Keratinocyte (primary cell): ENCODE data around the gene MRPS33. TPM values are rescaled to one million over a fixed set of nuclear protein-coding genes. Genes with fewer than 3 reads are reported as not detected.

Experiments
- DNase-seq: peaks from one replicate; pipeline ENCODE4 v3.0.0-alpha.2; 2011; ENCODE audit warnings: low read depth, missing footprints, low spot score
- FAIRE-seq: peaks from 2 replicates; lab custom pipeline; 2011; peaks lifted over from hg19 to GRCh38; lab: Jason Lieb, UNC
- H2AFZ ChIP-seq: 2 replicates; pipeline ENCODE4 v1.6.0; 2012; ENCODE audit warnings: low read length, control low read depth, inconsistent platforms; ENCODE audit not compliant: control insufficient read depth
- H3K27ac ChIP-seq: 2 replicates; pipeline ENCODE4 v1.5.1; 2011; ENCODE audit warnings: low read length; ENCODE audit not compliant: control insufficient read depth, insufficient read depth
- H3K27me3 ChIP-seq: 3 replicates; pipeline ENCODE4 v1.6.0; 2011; ENCODE audit warnings: low read length; ENCODE audit not compliant: control insufficient read depth, insufficient read depth; ENCODE audit errors: extremely low read depth
- H3K36me3 ChIP-seq, 2 experiments: 2 replicates in 1 of 2; 3 replicates in 1 of 2; pipeline ENCODE4 v1.5.1; 2011; ENCODE audit warnings: low read length in 2 of 2, mild to moderate bottlenecking in 1 of 2; ENCODE audit not compliant: control insufficient read depth in 2 of 2, insufficient read depth in 2 of 2; ENCODE audit errors: extremely low read depth in 1 of 2
- H3K4me1 ChIP-seq: 3 replicates; pipeline ENCODE4 v1.5.1; 2011; ENCODE audit warnings: low read length; ENCODE audit not compliant: control insufficient read depth, insufficient read depth; ENCODE audit errors: extremely low read depth
- H3K4me2 ChIP-seq: 3 replicates; pipeline ENCODE4 v1.6.0; 2011; ENCODE audit warnings: low read depth, low read length; ENCODE audit not compliant: control insufficient read depth, insufficient read depth; ENCODE audit errors: extremely low read depth
- H3K4me3 ChIP-seq, 3 experiments: fragments of 200-600 bp in 1 of 3; sonication (generic) in 1 of 3; 2 replicates in 2 of 3; 3 replicates in 1 of 3; pipeline ENCODE4 v1.5.1; 2011 to 2016; ENCODE audit warnings: low read length in 3 of 3, mild to moderate bottlenecking in 3 of 3, control low read depth in 2 of 3, inconsistent platforms in 1 of 3, low read depth in 1 of 3, mixed read lengths in 1 of 3, mixed run types in 1 of 3, moderate library complexity in 1 of 3; ENCODE audit not compliant: control insufficient read depth in 2 of 3, insufficient read depth in 2 of 3; ENCODE audit errors: extremely low read depth in 1 of 3
- H3K79me2 ChIP-seq: 2 replicates; pipeline ENCODE4 v1.6.0; 2012; ENCODE audit warnings: low read length; ENCODE audit not compliant: control insufficient read depth, insufficient read depth
- H3K9ac ChIP-seq: 3 replicates; pipeline ENCODE4 v1.6.0; 2011; ENCODE audit warnings: low read length; ENCODE audit not compliant: control insufficient read depth, insufficient read depth; ENCODE audit errors: extremely low read depth
- H3K9me1 ChIP-seq: 3 replicates; pipeline ENCODE4 v1.6.0; 2011; ENCODE audit warnings: low read length; ENCODE audit not compliant: control insufficient read depth, insufficient read depth; ENCODE audit errors: extremely low read depth
- H3K9me3 ChIP-seq: 2 replicates; pipeline ENCODE4 v1.5.1; 2012; ENCODE audit warnings: low read depth, low read length; ENCODE audit not compliant: control insufficient read depth
- H4K20me1 ChIP-seq: 3 replicates; pipeline ENCODE4 v1.6.0; 2011; ENCODE audit warnings: low read length; ENCODE audit not compliant: control insufficient read depth, insufficient read depth; ENCODE audit errors: extremely low read depth
- CTCF ChIP-seq, 3 experiments: IDR thresholded peaks in 1 of 3; conservative IDR thresholded peaks in 1 of 3; optimal IDR thresholded peaks in 1 of 3; 2 replicates in 2 of 3; 3 replicates in 1 of 3; pipeline versions ENCODE3 to v1.5.1; 2011; ENCODE audit warnings: low read length in 3 of 3, mild to moderate bottlenecking in 3 of 3, moderate library complexity in 2 of 3, control low read depth in 1 of 3, inconsistent platforms in 1 of 3; ENCODE audit not compliant: insufficient read depth in 2 of 3; ENCODE audit errors: extremely low read depth in 1 of 3
- EZH2 ChIP-seq: IDR thresholded peaks from one replicate; pipeline ENCODE4 v1.6.1; 2012; ENCODE audit warnings: inconsistent platforms, mild to moderate bottlenecking, low read length, moderate library complexity
- dilution Hi-C: fragments of 300-500 bp; cut with MboI; formaldehyde crosslinking; loops from one replicate; pipeline ENCODE4 v1.7.0; 2020; ENCODE audit warnings: low sequenced_read_pairs; ENCODE audit not compliant: extremely low pct_ligation_motif_present
- polyA plus RNA-seq, 5 experiments: library from polyadenylated mRNA; depleted of rRNA in 3 of 5; stranded (reverse) in 3 of 5; stranded (forward) in 1 of 5; unstranded in 1 of 5; fragments of >200 nt; gene quantifications; 1 replicate in 1 of 5; 2 replicates in 3 of 5; 3 replicates in 1 of 5; pipeline versions ENCODE4 v1.2.1 to v1.2.3, GENCODE V29; 2011 to 2012; ENCODE audit warnings: missing spikeins in 2 of 5, low read depth in 1 of 5, low replicate concordance in 1 of 5

The MRPS33 gene
- polyA plus RNA-seq, 1 donor (not counting 4 experiments of a cell fraction or from before 2014, with no cell fraction given): 141 TPM

- Histone ChIP-seq H3K36me3 (peaks cover 0 to 5% of the 10 kb centered on the region in 2 experiments), H3K27me3 (no peaks in the 10 kb centered on the region), H3K9ac (peak overlapping the region; percentile 89), H3K4me1 (peaks cover 16% of the 10 kb centered on the region), H3K4me3 (peak overlapping the region; percentile 56 to 94 (median 93)), H3K9me3 (no peaks in the 10 kb centered on the region), H3K27ac (peak overlapping the region; percentile 97), H2AFZ (peak overlapping the region; percentile 98), H4K20me1 (no peaks in the 10 kb centered on the region), H3K4me2 (peak overlapping the region; percentile 95), H3K79me2 (peaks cover 23% of the 10 kb centered on the region), H3K9me1 (no peaks in the 10 kb centered on the region)
- no peak for DNase-seq
- dilution Hi-C loops: no loop called here
- no peak for TF ChIP-seq CTCF (optimal IDR thresholded peaks at IDR 0.05 in 1 of 3, IDR thresholded peaks at IDR 0.05 in 1 of 3, conservative IDR thresholded peaks at IDR 0.05 in 1 of 3; ENCODE audit: extremely low read depth in 1 of 3, insufficient read depth in 2 of 3, low read length in 3 of 3)
- TF ChIP-seq EZH2: no peak
- no peak for FAIRE-seq
These were observed 628 bp downstream of the MRPS33 start for GRCh38 chr7:141014125-141014523.

DNA sequence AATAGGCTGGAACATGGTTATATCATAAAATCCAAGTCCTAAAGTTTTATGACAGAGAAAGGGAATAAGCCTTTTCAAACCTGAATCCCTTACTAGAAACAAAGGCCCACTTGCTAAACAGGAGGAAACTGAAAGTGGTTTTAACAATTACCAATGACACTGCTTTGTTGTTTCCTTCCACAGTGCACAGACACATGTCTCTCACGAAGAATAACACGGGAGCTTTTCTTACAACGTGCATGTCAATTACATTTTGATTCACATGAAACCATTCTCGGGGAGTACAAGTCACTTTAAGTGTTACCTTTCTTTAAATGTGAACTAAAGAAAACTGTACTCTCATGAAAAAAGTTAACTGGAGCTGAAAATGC lies 1.4 kb downstream of the MRPS33 start:
- Histone ChIP-seq H3K9me3 (no peaks in the 10 kb centered on the region), H2AFZ (no peak overlapping the region), H3K4me3 (peak overlapping the region in 2 of 3 experiments; percentile 93 to 94), H3K27ac (peak overlapping the region; percentile 97), H3K4me1 (peaks cover 16% of the 10 kb centered on the region), H3K79me2 (peaks cover 23% of the 10 kb centered on the region), H3K4me2 (peak overlapping the region; percentile 95), H3K9ac (peak overlapping the region; percentile 89), H3K9me1 (no peaks in the 10 kb centered on the region), H3K27me3 (no peaks in the 10 kb centered on the region), H4K20me1 (no peaks in the 10 kb centered on the region), H3K36me3 (peaks cover 2 to 5% of the 10 kb centered on the region in 2 experiments)
- DNase-seq: no peak
- no peak for FAIRE-seq
- dilution Hi-C loops: no loop called here
- TF ChIP-seq CTCF (optimal IDR thresholded peaks at IDR 0.05 in 1 of 3, IDR thresholded peaks at IDR 0.05 in 1 of 3, conservative IDR thresholded peaks at IDR 0.05 in 1 of 3; ENCODE audit: extremely low read depth in 1 of 3, insufficient read depth in 2 of 3, low read length in 3 of 3): no peak
- no peak for TF ChIP-seq EZH2
